Lung (tissue), 12 donors: Measurements from ENCODE around the gene ASTN1. TPM values are rescaled to one million over a fixed set of nuclear protein-coding genes. Genes with fewer than 3 reads are reported as not detected.
A peak's percentile ranks its signal among the peaks of the same experiment; 100 is the strongest.

Source experiments
- ATAC-seq: fragments of 200-7000 bp; cut with Tn5 transposase; one replicate; pipeline ENCODE4 v1.9.1; 2020; ENCODE audit warnings: moderate number of reproducible peaks; ENCODE audit not compliant: insufficient read depth, low FRiP score
- DNase-seq, 3 donors: peaks; one replicate each; pipeline ENCODE4 v3.0.0-alpha.2; 2013 to 2017
- H3K27ac ChIP-seq, 2 donors: one replicate each; pipeline ENCODE4 v1.5.1; 2013; ENCODE audit warnings: mild to moderate bottlenecking in 2 of 2, moderate library complexity in 2 of 2, control low read depth in 1 of 2, inconsistent platforms in 1 of 2, low read depth in 1 of 2, low read length in 1 of 2
- H3K27me3 ChIP-seq, 3 donors: one replicate each; pipeline ENCODE4 v1.5.1; 2013; ENCODE audit warnings: low read length in 2 of 3; ENCODE audit not compliant: control insufficient read depth in 3 of 3, insufficient read depth in 3 of 3
- H3K36me3 ChIP-seq, 4 donors: one replicate each; pipeline ENCODE4 v1.5.1; 2013; ENCODE audit warnings: low read length in 4 of 4, mild to moderate bottlenecking in 1 of 4, moderate library complexity in 1 of 4; ENCODE audit not compliant: control insufficient read depth in 4 of 4, insufficient read depth in 4 of 4
- H3K4me1 ChIP-seq, 5 donors: one replicate each; pipeline ENCODE4 v1.5.1; 2013; ENCODE audit warnings: low read length in 5 of 5, mild to moderate bottlenecking in 2 of 5, moderate library complexity in 1 of 5; ENCODE audit not compliant: control insufficient read depth in 5 of 5, insufficient read depth in 5 of 5
- H3K4me3 ChIP-seq: one replicate; pipeline ENCODE4 v1.5.1; 2013; ENCODE audit warnings: mild to moderate bottlenecking, control low read depth, moderate library complexity
- H3K9ac ChIP-seq, 2 donors: one replicate each; pipeline ENCODE4 v1.5.1; 2013; ENCODE audit warnings: low read length in 2 of 2, control low read depth in 1 of 2; ENCODE audit not compliant: insufficient read depth in 1 of 2
- H3K9me3 ChIP-seq, 4 donors: one replicate each; pipeline ENCODE4 v1.5.1; 2013; ENCODE audit warnings: low read length in 3 of 4, mild to moderate bottlenecking in 1 of 4, moderate library complexity in 1 of 4; ENCODE audit not compliant: control insufficient read depth in 4 of 4, insufficient read depth in 3 of 4
- WGBS, 2 donors: extraction: QIAGEN DNeasy Blood & Tissue Kit; methylation state at CpG; one replicate each; pipeline ENCODE4 v1.1.7; 2013; 5-methylcytosine and 5-hydroxymethylcytosine counted together
- polyA plus RNA-seq, 2 donors: library from polyadenylated mRNA; stranded (reverse); fragments of 200-250 nt; gene quantifications; one replicate each; pipeline ENCODE4 v1.2.1, GENCODE V29; 2013
- total RNA-seq, 2 donors: library from RNA; depleted of rRNA in 1 of 2; stranded (reverse); fragments of >200 nt in 1 of 2; gene quantifications; one replicate each; pipeline ENCODE4 v1.2.1, GENCODE V29; 2014 to 2021
- TF ChIP-seq, protein P1 (sequence below): IDR thresholded peaks from 2 replicates; pipeline ENCODE4 v1.5.1; 2012; ENCODE audit warnings: mild to moderate bottlenecking; ENCODE audit errors: control extremely low read depth, extremely low read depth
- donor health status: control.
- donor health status: control.
- donor health status: Bipolar disorder and iron deficiency.
- donor health status: healthy.
- donor health status: DM: yes; HTN: yes; CAD: no.

The ASTN1 gene
- total and polyA plus RNA-seq, 4 donors, result 0.03 to 3.6 (median 0.08) TPM

DNA sequence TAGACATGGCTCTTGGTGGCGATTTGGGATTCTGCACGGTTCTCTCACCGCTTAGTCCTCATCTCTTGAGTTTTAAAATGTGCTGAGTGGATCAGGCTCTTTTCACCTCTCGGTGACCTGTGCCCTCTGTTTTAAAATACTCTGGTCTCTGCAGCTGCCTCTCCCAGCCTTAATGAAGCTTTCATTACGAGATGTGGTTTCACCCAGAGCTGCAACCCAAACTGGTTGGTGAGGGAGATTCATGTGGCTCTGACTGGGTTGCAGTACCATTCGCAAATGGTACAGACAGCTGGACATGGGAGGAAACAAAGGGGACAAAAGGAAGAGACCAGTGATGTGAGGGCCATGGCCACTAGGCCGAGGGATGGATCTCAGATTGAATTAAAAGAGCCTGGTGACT lies 258.9 kb downstream of the ASTN1 start:
- ATAC-seq, result no peak
- H3K4me3 ChIP-seq, result no peak overlapping the region
- H3K4me1 ChIP-seq, result peaks cover 0 to 12% (median 0%) of the 10 kb centered on the region in 5 donors
- TF ChIP-seq, protein P1, sequence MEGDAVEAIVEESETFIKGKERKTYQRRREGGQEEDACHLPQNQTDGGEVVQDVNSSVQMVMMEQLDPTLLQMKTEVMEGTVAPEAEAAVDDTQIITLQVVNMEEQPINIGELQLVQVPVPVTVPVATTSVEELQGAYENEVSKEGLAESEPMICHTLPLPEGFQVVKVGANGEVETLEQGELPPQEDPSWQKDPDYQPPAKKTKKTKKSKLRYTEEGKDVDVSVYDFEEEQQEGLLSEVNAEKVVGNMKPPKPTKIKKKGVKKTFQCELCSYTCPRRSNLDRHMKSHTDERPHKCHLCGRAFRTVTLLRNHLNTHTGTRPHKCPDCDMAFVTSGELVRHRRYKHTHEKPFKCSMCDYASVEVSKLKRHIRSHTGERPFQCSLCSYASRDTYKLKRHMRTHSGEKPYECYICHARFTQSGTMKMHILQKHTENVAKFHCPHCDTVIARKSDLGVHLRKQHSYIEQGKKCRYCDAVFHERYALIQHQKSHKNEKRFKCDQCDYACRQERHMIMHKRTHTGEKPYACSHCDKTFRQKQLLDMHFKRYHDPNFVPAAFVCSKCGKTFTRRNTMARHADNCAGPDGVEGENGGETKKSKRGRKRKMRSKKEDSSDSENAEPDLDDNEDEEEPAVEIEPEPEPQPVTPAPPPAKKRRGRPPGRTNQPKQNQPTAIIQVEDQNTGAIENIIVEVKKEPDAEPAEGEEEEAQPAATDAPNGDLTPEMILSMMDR, result no peak
- no peaks in the 10 kb centered on the region for H3K36me3 ChIP-seq
- peaks cover 0 to 11% (median 6%) of the 10 kb centered on the region in 3 donors for H3K27me3 ChIP-seq
- no peaks in the 10 kb centered on the region for H3K9me3 ChIP-seq
- no peak overlapping the region for H3K27ac ChIP-seq
- DNase-seq, result no peak
- no peak overlapping the region for H3K9ac ChIP-seq
- 90 to 91% methylated on average over 7 of the region's 7 CpGs for WGBS, 2 donors

DNA sequence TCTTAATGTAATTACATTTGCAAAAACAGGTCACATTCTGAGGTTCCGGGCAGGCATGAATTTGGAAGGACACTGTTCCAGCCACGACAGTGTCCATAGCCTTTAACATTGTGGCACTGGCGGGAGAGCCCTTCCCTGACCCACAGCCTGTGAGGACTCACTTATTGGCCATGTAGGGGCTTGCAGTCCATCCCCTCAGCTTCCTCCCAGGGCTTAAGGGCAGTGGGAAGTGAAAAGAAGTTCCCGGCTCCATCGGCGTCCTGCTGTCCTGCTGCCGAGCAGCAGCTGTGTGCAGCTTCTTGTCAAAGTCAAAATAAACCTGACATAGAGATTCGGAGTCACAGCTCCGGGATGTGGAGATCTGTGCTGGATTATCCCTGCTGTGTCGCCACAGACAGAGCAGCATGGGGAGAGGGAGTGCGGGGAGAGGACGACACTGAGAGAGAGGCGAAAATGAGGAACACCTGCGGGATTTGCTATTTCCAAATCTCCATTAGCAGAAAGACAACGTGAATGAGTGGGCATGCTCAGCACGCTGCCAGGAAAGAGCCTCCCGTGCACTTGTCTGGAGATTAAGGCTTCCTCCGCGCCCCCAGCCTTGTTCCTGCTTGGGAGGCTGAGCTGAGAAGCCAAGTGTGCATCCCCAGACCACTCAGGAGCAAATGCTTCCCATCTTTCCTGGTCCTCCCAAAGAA lies 260.3 kb downstream of the ASTN1 start:
- Histone ChIP-seq H3K36me3 (no peaks in the 10 kb centered on the region), H3K4me3 (no peak overlapping the region), H3K27ac (no peak overlapping the region), H3K4me1 (peaks cover 0 to 12% (median 0%) of the 10 kb centered on the region in 5 donors), H3K9me3 (no peaks in the 10 kb centered on the region), H3K9ac (no peak overlapping the region), H3K27me3 (peaks cover 0 to 11% (median 6%) of the 10 kb centered on the region in 3 donors)
- WGBS, 2 donors, result 30 to 40% methylated on average over 19 of the region's 19 CpGs
- ATAC-seq (no peak), DNase-seq (peak in 1 of 3 donors; percentile 24)
- TF ChIP-seq, protein P1, result no peak

DNA sequence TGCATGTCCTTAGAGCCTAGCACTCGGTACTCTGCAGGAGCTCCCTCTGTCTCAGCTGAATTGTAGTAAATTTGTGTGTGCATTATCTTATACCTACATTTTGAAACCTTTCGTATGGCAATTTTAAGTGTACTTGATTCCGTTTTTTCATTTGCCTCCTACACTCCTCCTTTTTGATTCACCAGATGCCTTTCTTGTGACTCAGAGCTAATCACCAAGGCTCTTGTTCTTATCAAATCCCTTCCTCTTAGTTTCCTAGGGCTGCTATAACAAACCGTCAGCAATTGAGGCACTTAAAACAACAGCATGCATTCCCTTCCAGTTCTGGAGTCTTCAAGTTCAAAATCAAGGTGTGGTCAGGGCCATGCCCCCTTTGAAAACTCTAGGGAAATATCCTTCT lies 261.0 kb downstream of the ASTN1 start:
- WGBS, 2 donors, result 53 to 73% methylated on average over 4 of the region's 4 CpGs

More for the DNA sequence above, 261.0 kb downstream of the ASTN1 start:
- H3K27ac ChIP-seq, result no peak overlapping the region
- ATAC-seq (peak; percentile 43), DNase-seq (no peak)
- no peak overlapping the region for H3K9ac ChIP-seq
- peaks cover 0 to 11% (median 6%) of the 10 kb centered on the region in 3 donors for H3K27me3 ChIP-seq
- no peak overlapping the region for H3K4me3 ChIP-seq
- no peaks in the 10 kb centered on the region for H3K9me3 ChIP-seq
- H3K36me3 ChIP-seq, result no peaks in the 10 kb centered on the region
- TF ChIP-seq, protein P1, result no peak
- peaks cover 0 to 12% (median 0%) of the 10 kb centered on the region in 5 donors for H3K4me1 ChIP-seq
